CD14-positive monocyte (primary cell): Measurements from ENCODE around the gene BANP. TPM values are rescaled to one million over a fixed set of nuclear protein-coding genes. Genes with fewer than 3 reads are reported as not detected.
A peak's percentile ranks its signal among the peaks of the same experiment; 100 is the strongest.

Experiments used
- DNase-seq, 3 donors: peaks; one replicate each; pipeline ENCODE4 v3.0.0-alpha.2; 2011 to 2022
- H2AFZ ChIP-seq: 2 replicates; pipeline ENCODE4 v1.6.0; 2012; ENCODE audit warnings: mild to moderate bottlenecking, low read depth, low read length, inconsistent platforms; ENCODE audit not compliant: insufficient read depth, poor library complexity, severe bottlenecking
- H3K27ac ChIP-seq, 2 donors: 1 replicate in 1 of 2; 2 replicates in 1 of 2; pipeline ENCODE4 v1.5.1; 2012 to 2013; ENCODE audit warnings: low read length in 2 of 2, control low read depth in 1 of 2, inconsistent platforms in 1 of 2, low read depth in 1 of 2, mild to moderate bottlenecking in 1 of 2
- H3K27me3 ChIP-seq, 2 donors: one replicate each; pipeline versions ENCODE4 v1.6.0 to v1.6.1; 2011 to 2013; ENCODE audit warnings: low read length in 2 of 2; ENCODE audit not compliant: control insufficient read depth in 2 of 2, insufficient read depth in 2 of 2
- H3K36me3 ChIP-seq, 2 donors: replicated peaks in 1 of 2; 1 replicate in 1 of 2; 2 replicates in 1 of 2; pipeline versions ENCODE4 v1.5.1 to v1.6.1; 2012 to 2013; ENCODE audit warnings: low read length in 2 of 2, control low read depth in 1 of 2, inconsistent platforms in 1 of 2, mild to moderate bottlenecking in 1 of 2; ENCODE audit not compliant: insufficient read depth in 2 of 2, control insufficient read depth in 1 of 2
- H3K4me1 ChIP-seq, 2 donors: 1 replicate in 1 of 2; 2 replicates in 1 of 2; pipeline versions ENCODE4 v1.5.1 to v1.6.1; 2012 to 2013; ENCODE audit warnings: low read length in 2 of 2, control low read depth in 1 of 2, inconsistent platforms in 1 of 2, mild to moderate bottlenecking in 1 of 2, moderate library complexity in 1 of 2; ENCODE audit not compliant: insufficient read depth in 2 of 2, control insufficient read depth in 1 of 2
- H3K4me2 ChIP-seq: replicated peaks from 2 replicates; pipeline ENCODE3; 2012; ENCODE audit warnings: low read length, moderate library complexity, mild to moderate bottlenecking; ENCODE audit not compliant: poor library complexity, severe bottlenecking; ENCODE audit errors: extremely low read depth
- H3K4me3 ChIP-seq, 3 experiments: fragments of 200-600 bp in 1 of 3; sonication (generic) in 1 of 3; replicated peaks in 1 of 3; 1 replicate in 2 of 3; 2 replicates in 1 of 3; pipeline ENCODE4 v1.5.1; 2011 to 2013; ENCODE audit warnings: low read length in 3 of 3, mild to moderate bottlenecking in 3 of 3, control low read depth in 2 of 3, low read depth in 2 of 3, inconsistent platforms in 1 of 3, moderate library complexity in 1 of 3
- H3K79me2 ChIP-seq: 2 replicates; pipeline ENCODE4 v1.6.0; 2012; ENCODE audit warnings: mild to moderate bottlenecking, control low read depth, inconsistent platforms, low read length, moderate library complexity; ENCODE audit not compliant: insufficient read depth
- H3K9ac ChIP-seq: 2 replicates; pipeline ENCODE4 v1.6.0; 2017; ENCODE audit warnings: low read length, mild to moderate bottlenecking; ENCODE audit not compliant: insufficient read depth, poor library complexity, severe bottlenecking
- H3K9me3 ChIP-seq, 2 donors: replicated peaks in 1 of 2; 1 replicate in 1 of 2; 2 replicates in 1 of 2; pipeline versions ENCODE4 v1.5.1 to v1.6.1; 2012 to 2013; ENCODE audit warnings: low read length in 2 of 2, control low read depth in 1 of 2; ENCODE audit not compliant: control insufficient read depth in 1 of 2, insufficient read depth in 1 of 2
- H4K20me1 ChIP-seq: 2 replicates; pipeline ENCODE4 v1.6.0; 2012; ENCODE audit warnings: mild to moderate bottlenecking, low read length, control low read depth, moderate library complexity; ENCODE audit not compliant: insufficient read depth
- H3K27ac Mint-ChIP-seq, 7 donors: one replicate each; pipeline ENCODE4 v1.8.0; 2020; ENCODE audit warnings: mild to moderate bottlenecking in 7 of 7, mixed read lengths in 7 of 7, moderate library complexity in 6 of 7, inconsistent platforms in 2 of 7
- H3K27me3 Mint-ChIP-seq, 3 donors: one replicate each; pipeline ENCODE4 v1.8.0; 2021 to 2022; ENCODE audit warnings: low read depth in 3 of 3, mild to moderate bottlenecking in 3 of 3, mixed read lengths in 3 of 3, moderate library complexity in 3 of 3, inconsistent platforms in 1 of 3
- H3K36me3 Mint-ChIP-seq, 2 donors: one replicate each; pipeline ENCODE4 v1.8.0; 2020; ENCODE audit warnings: mixed read lengths in 2 of 2, inconsistent platforms in 1 of 2, mild to moderate bottlenecking in 1 of 2
- H3K4me1 Mint-ChIP-seq: one replicate; pipeline ENCODE4 v1.8.0; 2020; ENCODE audit warnings: mild to moderate bottlenecking, mixed read lengths
- H3K4me3 Mint-ChIP-seq, 2 donors: one replicate each; pipeline ENCODE4 v1.8.0; 2020; ENCODE audit warnings: mild to moderate bottlenecking in 2 of 2, mixed read lengths in 2 of 2, moderate library complexity in 1 of 2
- H3K9me3 Mint-ChIP-seq, 7 donors: one replicate each; pipeline ENCODE4 v1.8.0; 2020 to 2022; ENCODE audit warnings: mixed read lengths in 7 of 7, mild to moderate bottlenecking in 6 of 7, moderate library complexity in 6 of 7, inconsistent platforms in 2 of 7
- WGBS: methylation state at CpG from one replicate; pipeline ENCODE4 v1.1.5; 2013; ENCODE audit warnings: missing lambda C conversion rate; ENCODE audit not compliant: insufficient coverage; 5-methylcytosine and 5-hydroxymethylcytosine counted together
- intact Hi-C, 2 donors: fragments of 100-400 bp; cut with micrococcal nuclease; formaldehyde crosslinking; loops; one replicate each; pipeline versions ENCODE4 v1.15.0 to v1.15.1; 2023
- polyA plus RNA-seq, 3 donors: library from polyadenylated mRNA; depleted of rRNA in 1 of 3; unstranded in 2 of 3; stranded (reverse) in 1 of 3; fragments of 300-500 nt in 2 of 3; fragments of >200 nt in 1 of 3; fragmentation: Illumina TruSeq in 2 of 3; gene quantifications; 1 replicate in 2 of 3; 2 replicates in 1 of 3; pipeline ENCODE4 v1.2.3, GENCODE V29; 2012 to 2021
- TF ChIP-seq, protein P1 (sequence below): fragments of 200-600 bp; IDR thresholded peaks from one replicate; pipeline ENCODE4 v1.8.0; 2022; ENCODE audit warnings: antibody characterized with exemption, mild to moderate bottlenecking

The BANP gene
- polyA plus RNA-seq, 3 donors, result 10.1 to 40.9 (median 11.7) TPM

DNA sequence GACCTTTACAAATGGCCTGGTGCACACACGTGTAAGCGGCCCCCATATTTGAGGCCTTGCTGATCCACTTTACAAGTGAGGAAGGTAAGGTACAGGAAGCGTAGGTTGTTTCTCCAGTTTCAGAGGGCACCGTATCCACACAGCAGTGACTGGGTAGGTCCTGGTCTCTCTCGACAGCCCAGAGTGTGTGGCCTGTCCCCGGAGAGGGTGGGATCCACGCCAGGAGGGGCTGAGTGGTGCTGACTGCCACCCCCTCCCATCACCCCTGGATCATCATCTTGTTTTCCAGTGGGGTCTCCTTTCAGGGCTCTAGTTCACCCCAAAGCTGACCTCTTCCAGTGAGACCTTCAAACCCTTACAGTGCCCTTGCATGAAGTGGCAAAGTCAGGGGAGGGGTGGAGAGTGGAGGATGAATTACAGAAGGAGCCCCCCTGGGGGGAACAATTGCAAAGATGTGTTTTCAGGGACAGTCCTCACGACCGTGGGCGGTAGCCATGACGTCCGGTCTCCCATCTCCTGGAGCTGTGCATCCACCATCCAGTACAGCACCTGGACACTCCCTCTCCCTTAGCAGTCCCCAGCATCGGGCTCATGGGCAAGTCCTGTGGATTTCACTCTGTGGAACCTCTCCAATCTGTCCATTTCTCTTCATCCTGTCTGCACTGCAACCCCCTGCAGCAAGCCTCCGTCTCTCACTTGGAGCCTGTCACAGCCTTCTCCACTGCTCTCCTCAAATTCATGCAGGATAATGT, 4.5 kb upstream of the BANP start:
- TF ChIP-seq, protein P1, sequence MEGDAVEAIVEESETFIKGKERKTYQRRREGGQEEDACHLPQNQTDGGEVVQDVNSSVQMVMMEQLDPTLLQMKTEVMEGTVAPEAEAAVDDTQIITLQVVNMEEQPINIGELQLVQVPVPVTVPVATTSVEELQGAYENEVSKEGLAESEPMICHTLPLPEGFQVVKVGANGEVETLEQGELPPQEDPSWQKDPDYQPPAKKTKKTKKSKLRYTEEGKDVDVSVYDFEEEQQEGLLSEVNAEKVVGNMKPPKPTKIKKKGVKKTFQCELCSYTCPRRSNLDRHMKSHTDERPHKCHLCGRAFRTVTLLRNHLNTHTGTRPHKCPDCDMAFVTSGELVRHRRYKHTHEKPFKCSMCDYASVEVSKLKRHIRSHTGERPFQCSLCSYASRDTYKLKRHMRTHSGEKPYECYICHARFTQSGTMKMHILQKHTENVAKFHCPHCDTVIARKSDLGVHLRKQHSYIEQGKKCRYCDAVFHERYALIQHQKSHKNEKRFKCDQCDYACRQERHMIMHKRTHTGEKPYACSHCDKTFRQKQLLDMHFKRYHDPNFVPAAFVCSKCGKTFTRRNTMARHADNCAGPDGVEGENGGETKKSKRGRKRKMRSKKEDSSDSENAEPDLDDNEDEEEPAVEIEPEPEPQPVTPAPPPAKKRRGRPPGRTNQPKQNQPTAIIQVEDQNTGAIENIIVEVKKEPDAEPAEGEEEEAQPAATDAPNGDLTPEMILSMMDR, result no peak
- no peak overlapping the region for H2AFZ ChIP-seq
- no peak overlapping the region for H3K9ac ChIP-seq
- 96% methylated on average over 10 of the region's 14 CpGs for WGBS
- peaks cover 40% of the 10 kb centered on the region for H3K4me1 Mint-ChIP-seq
- no peaks in the 10 kb centered on the region for H3K36me3 ChIP-seq
- H3K27ac ChIP-seq, result no peak overlapping the region
- no peaks in the 10 kb centered on the region for H3K9me3 Mint-ChIP-seq
- intact Hi-C loops, result no loop called here
- H3K27ac Mint-ChIP-seq, result peak overlapping the region; percentile 2 to 97 (median 45)
- H3K4me3 Mint-ChIP-seq, result no peak overlapping the region
- no peaks in the 10 kb centered on the region for H4K20me1 ChIP-seq
- no peak overlapping the region for H3K4me3 ChIP-seq
- peaks cover 37 to 49% of the 10 kb centered on the region in 2 donors for H3K4me1 ChIP-seq
- no peaks in the 10 kb centered on the region for H3K27me3 ChIP-seq
- peaks cover 0 to 2% (median 2%) of the 10 kb centered on the region in 3 donors for H3K27me3 Mint-ChIP-seq
- DNase-seq, result no peak
- H3K9me3 ChIP-seq, result no peaks in the 10 kb centered on the region
- no peak overlapping the region for H3K4me2 ChIP-seq
- peaks cover 3% of the 10 kb centered on the region for H3K79me2 ChIP-seq
- H3K36me3 Mint-ChIP-seq, result no peaks in the 10 kb centered on the region

DNA sequence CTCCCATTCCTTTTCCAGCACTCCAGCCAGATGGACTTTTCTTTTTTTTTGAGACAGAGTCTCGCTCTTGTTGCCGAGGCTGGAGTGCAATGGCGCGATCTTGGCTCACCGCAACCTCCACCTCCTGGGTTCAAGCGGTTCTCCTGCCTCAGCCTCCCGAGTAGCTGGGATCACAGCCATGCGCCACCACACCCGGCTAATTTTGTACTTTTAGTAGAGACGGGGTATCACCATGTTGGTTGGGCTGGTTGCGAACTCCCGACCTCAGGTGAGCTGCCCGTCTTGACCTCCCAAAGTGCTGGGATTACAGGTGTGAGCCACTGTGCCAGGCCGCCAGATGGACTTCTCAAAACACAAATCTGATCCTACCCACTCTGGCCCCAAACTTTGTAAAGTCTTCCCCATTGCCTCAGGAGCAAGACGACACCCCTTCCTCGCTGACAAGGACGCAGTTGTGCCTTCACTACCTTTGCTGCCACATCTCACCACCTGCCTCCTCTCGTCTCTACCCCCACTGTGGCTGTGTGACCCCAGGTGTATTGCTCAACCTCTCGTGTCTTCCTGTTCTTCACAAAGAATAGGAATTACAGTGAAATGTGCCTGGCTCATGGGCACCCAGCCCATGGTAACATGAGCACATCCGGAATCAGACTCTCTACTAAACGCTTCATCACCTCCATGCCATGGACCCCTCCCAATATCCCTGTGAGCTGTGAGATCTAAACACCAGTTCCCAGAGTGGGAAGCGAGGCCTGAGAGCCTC, 3.7 kb upstream of the BANP start:
- Histone ChIP-seq H3K4me2 (peak overlapping the region; percentile 75), H4K20me1 (no peaks in the 10 kb centered on the region), H3K4me1 (peaks cover 44 to 57% of the 10 kb centered on the region in 2 donors), H3K9ac (peak overlapping the region; percentile 73), H3K27ac (peak overlapping the region; percentile 82 to 97), H3K79me2 (peaks cover 10% of the 10 kb centered on the region), H3K36me3 (no peaks in the 10 kb centered on the region), H2AFZ (peak overlapping the region; percentile 85), H3K4me3 (peak overlapping the region; percentile 24 to 67 (median 25)), H3K9me3 (no peaks in the 10 kb centered on the region), H3K27me3 (no peaks in the 10 kb centered on the region)
- peaks cover 2 to 4% of the 10 kb centered on the region in 2 donors for H3K36me3 Mint-ChIP-seq
- H3K27ac Mint-ChIP-seq, result peak overlapping the region; percentile 94 to 98 (median 97)
- peaks cover 45% of the 10 kb centered on the region for H3K4me1 Mint-ChIP-seq
- DNase-seq, result peak in 1 of 3 donors; percentile 34
- H3K9me3 Mint-ChIP-seq, result no peaks in the 10 kb centered on the region
- peaks cover 0 to 2% (median 2%) of the 10 kb centered on the region in 3 donors for H3K27me3 Mint-ChIP-seq
- 89% methylated on average over 22 of the region's 22 CpGs for WGBS
- peak overlapping the region; percentile 70 to 87 for H3K4me3 Mint-ChIP-seq
- intact Hi-C loops, result no loop called here
- TF ChIP-seq, protein P1, result no peak
